Lower leg skin (tissue), 4 donors: ENCODE results near the gene SHH. TPM values are rescaled to one million over a fixed set of nuclear protein-coding genes. Genes with fewer than 3 reads are reported as not detected.

Source experiments
- DNase-seq, 2 donors: peaks; one replicate each; pipeline ENCODE4 v3.0.0-alpha.2; 2019; ENCODE audit warnings: low spot score in 2 of 2
- H3K4me3 ChIP-seq: fragments of 200-600 bp; sonication (generic); 2 replicates; pipeline ENCODE4 v1.5.1; 2017; ENCODE audit warnings: mild to moderate bottlenecking, low read depth; ENCODE audit not compliant: poor library complexity, severe bottlenecking
- POLR2A ChIP-seq, 2 donors: fragments of 450-650 bp; IDR thresholded peaks; one replicate each; pipeline ENCODE4 v1.6.1; 2016 to 2017; ENCODE audit warnings: antibody characterized with exemption in 2 of 2, mild to moderate bottlenecking in 1 of 2, moderate library complexity in 1 of 2
- WGBS, 2 donors: methylation state at CpG; one replicate each; pipeline ENCODE4 v1.1.5; 2018; 5-methylcytosine and 5-hydroxymethylcytosine counted together
- intact Hi-C: fragments of 100-400 bp; cut with DNase I; formaldehyde crosslinking; loops from one replicate; pipeline ENCODE4 v1.15.0; 2023; ENCODE audit warnings: low total_unique reads
- total RNA-seq, 4 donors: library from RNA; depleted of rRNA; stranded (reverse); fragments of >200 nt; gene quantifications; one replicate each; pipeline ENCODE4 v1.1.0, GENCODE V29; 2016
- TF ChIP-seq, protein P1 (sequence below), 3 donors: fragments of 450-650 bp; IDR thresholded peaks; one replicate each; pipeline ENCODE4 v1.5.1; 2016; ENCODE audit warnings: antibody characterized with exemption in 3 of 3, mild to moderate bottlenecking in 3 of 3, moderate library complexity in 2 of 3

The SHH gene
- not detected for total RNA-seq

DNA sequence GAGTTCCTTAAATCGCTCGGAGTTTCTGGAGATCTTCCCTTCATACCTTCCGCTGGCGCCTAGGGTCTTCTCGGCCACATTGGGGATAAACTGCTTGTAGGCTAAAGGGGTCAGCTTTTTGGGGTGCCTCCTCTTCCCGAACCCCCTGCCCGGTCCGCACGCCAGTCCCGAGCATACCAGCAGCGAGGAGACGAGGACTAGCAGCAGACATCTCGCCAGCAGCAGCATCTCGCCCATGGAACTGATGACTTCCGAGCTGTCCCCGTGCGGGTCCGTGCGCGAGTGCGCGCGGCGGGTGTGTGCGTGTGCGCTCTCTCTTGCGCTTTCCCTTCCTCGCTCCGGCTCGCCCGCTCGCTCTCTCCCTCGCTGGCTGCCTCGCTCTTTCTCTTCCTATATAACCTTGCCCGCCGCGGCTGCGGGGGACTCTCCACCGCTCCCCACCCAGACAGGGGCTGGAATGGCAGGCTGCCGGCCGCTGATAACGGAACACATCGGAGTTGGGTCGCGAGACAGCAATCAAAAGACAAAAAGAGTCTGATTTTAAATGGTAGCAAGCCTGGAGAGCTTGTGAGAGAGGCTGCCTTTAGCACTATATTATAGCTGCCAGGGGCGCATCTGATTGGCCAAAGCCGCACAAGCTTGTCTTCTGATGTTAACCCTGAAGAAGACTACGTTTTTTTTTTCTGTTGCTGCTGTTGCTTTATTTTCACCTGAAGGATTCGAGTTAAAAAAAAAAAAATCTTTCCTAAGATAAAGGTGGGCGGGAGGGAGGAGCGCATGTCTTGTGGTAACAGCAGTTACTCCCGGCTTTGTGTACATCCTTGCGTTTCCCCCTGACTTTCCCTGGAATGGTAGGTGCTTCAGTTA lies at the start of gene SHH:
TSS of gene SHH (minus strand) at position 569 of the 867 bp plus-strand sequence. CDS start at position 228, 341 bp downstream.
- 1 to 2% methylated on average over 53 of the region's 53 CpGs for WGBS, 2 donors
- TF ChIP-seq, protein P1, sequence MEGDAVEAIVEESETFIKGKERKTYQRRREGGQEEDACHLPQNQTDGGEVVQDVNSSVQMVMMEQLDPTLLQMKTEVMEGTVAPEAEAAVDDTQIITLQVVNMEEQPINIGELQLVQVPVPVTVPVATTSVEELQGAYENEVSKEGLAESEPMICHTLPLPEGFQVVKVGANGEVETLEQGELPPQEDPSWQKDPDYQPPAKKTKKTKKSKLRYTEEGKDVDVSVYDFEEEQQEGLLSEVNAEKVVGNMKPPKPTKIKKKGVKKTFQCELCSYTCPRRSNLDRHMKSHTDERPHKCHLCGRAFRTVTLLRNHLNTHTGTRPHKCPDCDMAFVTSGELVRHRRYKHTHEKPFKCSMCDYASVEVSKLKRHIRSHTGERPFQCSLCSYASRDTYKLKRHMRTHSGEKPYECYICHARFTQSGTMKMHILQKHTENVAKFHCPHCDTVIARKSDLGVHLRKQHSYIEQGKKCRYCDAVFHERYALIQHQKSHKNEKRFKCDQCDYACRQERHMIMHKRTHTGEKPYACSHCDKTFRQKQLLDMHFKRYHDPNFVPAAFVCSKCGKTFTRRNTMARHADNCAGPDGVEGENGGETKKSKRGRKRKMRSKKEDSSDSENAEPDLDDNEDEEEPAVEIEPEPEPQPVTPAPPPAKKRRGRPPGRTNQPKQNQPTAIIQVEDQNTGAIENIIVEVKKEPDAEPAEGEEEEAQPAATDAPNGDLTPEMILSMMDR (IDR thresholded peaks at IDR 0.05): no peak
- TF ChIP-seq POLR2A (IDR thresholded peaks at IDR 0.05): no peak
- no peak for DNase-seq
- no peak within 1 kb of the TSS for H3K4me3 ChIP-seq
- intact Hi-C loops: no loop called here

- TF ChIP-seq POLR2A (IDR thresholded peaks at IDR 0.05): no peak
- TF ChIP-seq, protein P1 (IDR thresholded peaks at IDR 0.05): no peak
- DNase-seq: peak in 1 of 2 donors; percentile 32
- intact Hi-C loops: no loop called here
- H3K4me3 ChIP-seq: no peak overlapping the region
- WGBS, 2 donors: 50 to 52% methylated on average over 11 of the region's 11 CpGs
Measured at GRCh38 chr7:155861480-155861868, 49.2 kb upstream of the SHH start.

GRCh38 chr7:155860840-155861479 lies 48.7 kb upstream of the SHH start:
- no peak overlapping the region for H3K4me3 ChIP-seq
- intact Hi-C loops: no loop called here
- TF ChIP-seq, protein P1 (IDR thresholded peaks at IDR 0.05): no peak
- TF ChIP-seq POLR2A (IDR thresholded peaks at IDR 0.05): no peak
- DNase-seq: peak in 1 of 2 donors; percentile 52
- 26 to 29% methylated on average over 11 of the region's 11 CpGs for WGBS, 2 donors

DNA sequence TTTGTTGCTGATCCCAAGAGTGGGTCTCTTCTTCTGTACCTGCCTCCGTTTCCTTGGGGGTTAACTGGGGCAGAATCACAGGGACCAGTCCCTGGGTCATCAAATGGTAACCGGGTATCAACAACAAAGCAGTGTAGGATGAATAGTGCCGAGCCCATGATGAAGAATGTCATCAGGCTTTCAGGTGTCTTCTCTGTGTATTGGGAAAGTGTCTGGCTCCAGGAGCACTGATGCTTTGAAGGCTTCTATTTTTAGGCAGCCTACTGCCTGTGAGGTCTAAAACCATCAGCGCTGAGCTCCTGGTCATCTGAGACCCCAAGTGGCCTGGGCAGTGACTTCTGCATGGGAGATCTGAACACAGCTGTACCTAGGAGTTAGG lies 48.2 kb upstream of the SHH start:
- no peak for TF ChIP-seq POLR2A (IDR thresholded peaks at IDR 0.05)
- TF ChIP-seq, protein P1 (IDR thresholded peaks at IDR 0.05): no peak
- peak in 1 of 2 donors; percentile 52 for DNase-seq
- 56 to 68% methylated on average over 4 of the region's 4 CpGs for WGBS, 2 donors
- no peak overlapping the region for H3K4me3 ChIP-seq
- intact Hi-C loops: no loop called here

- DNase-seq: peak in 1 of 2 donors; percentile 65
- intact Hi-C loops: no loop called here
- no peak overlapping the region for H3K4me3 ChIP-seq
- 50 to 65% methylated on average over 3 of the region's 3 CpGs for WGBS, 2 donors
- no peak for TF ChIP-seq POLR2A (IDR thresholded peaks at IDR 0.05)
- TF ChIP-seq, protein P1 (IDR thresholded peaks at IDR 0.05): no peak
Measured at GRCh38 chr7:155858521-155859061, 46.3 kb upstream of the SHH start.
